PC-9 (cell line): ENCODE results near the gene PMAIP1.

Source experiments
- EZH2 ChIP-seq: fragments of 200-600 bp; sonication (generic); IDR thresholded peaks from 2 replicates; pipeline ENCODE4 v1.8.0; 2017; ENCODE audit warnings: antibody characterized with exemption, low read depth
- TF ChIP-seq, protein P1 (sequence below): fragments of 200-600 bp; sonication (generic); conservative IDR thresholded peaks from 2 replicates; pipeline ENCODE4 v1.6.1; 2017; ENCODE audit warnings: mixed run types, antibody characterized with exemption, mild to moderate bottlenecking, moderate library complexity

DNA sequence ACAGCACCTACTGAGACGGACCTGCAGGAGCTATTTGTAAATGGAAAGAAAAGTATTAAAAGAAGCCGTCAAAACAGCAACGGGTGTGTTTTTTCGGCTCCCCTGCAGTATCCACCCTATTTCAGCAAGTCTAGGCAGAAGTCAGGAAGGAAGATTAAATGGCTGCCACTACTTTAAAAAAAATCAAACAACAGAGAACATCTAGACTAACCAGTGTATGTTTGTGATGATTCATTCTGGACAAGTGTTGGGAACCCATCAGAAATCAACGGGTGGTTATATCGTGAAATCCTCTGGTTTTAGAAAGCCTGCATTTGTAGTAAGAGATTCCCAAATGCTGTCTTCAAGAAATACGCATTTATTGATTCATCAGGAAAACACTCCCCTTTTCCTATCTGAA, 9.0 kb downstream of the PMAIP1 start:
- TF ChIP-seq, protein P1, sequence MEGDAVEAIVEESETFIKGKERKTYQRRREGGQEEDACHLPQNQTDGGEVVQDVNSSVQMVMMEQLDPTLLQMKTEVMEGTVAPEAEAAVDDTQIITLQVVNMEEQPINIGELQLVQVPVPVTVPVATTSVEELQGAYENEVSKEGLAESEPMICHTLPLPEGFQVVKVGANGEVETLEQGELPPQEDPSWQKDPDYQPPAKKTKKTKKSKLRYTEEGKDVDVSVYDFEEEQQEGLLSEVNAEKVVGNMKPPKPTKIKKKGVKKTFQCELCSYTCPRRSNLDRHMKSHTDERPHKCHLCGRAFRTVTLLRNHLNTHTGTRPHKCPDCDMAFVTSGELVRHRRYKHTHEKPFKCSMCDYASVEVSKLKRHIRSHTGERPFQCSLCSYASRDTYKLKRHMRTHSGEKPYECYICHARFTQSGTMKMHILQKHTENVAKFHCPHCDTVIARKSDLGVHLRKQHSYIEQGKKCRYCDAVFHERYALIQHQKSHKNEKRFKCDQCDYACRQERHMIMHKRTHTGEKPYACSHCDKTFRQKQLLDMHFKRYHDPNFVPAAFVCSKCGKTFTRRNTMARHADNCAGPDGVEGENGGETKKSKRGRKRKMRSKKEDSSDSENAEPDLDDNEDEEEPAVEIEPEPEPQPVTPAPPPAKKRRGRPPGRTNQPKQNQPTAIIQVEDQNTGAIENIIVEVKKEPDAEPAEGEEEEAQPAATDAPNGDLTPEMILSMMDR, result no peak
- TF ChIP-seq EZH2, result no peak
